Suprapubic skin (tissue), 3 donors: Measurements from ENCODE around the gene POLE.

Experiments
- POLR2AphosphoS5 ChIP-seq, 3 donors: sonication (generic); formaldehyde crosslinking; IDR thresholded peaks; one replicate each; pipeline ENCODE4 v1.6.1; 2017; ENCODE audit warnings: antibody characterized with exemption in 3 of 3
- TF ChIP-seq, protein P1 (sequence below), 2 donors: fragments of 200-600 bp in 1 of 2; fragments of 450-650 bp in 1 of 2; sonication (generic) in 1 of 2; IDR thresholded peaks; one replicate each; pipeline ENCODE4 v1.5.1; 2016 to 2019; ENCODE audit warnings: antibody characterized with exemption in 2 of 2, mild to moderate bottlenecking in 1 of 2, moderate library complexity in 1 of 2

DNA sequence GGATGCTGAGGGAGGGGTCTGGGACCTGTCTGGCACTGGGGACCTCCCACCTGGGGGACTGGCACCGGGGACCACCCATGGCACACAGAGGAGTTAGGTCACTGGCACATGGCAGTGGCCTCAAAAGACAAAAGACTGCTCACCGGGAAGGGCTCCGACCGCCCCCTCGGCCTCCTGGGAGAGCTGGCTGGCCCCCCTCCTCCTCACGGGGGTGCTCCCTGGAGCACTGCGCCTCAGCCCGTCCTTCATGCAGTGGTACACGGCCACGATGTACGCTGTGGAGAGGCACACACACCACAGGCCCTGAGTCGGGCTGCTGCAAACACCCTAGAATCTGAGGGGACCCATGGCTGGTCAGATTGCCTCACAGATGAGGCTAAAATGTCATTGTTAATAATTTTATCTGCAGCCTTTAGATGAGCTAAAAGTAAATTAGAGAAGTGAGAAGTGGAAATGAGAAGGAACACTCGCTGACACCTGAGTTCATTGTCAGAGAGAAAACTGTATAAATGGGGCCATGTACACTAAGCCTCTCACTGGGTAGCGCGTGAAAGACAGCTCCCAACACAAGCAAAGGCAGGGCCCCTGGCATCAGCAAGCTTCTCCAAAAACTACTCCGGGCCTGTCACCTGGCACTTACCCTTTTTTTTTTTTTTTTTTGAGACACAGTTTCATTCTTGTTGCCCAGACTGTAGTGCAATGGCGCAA is 54.5 kb downstream of the POLE start:
- TF ChIP-seq POLR2AphosphoS5 (IDR thresholded peaks at IDR 0.05) = no peak
- TF ChIP-seq, protein P1, sequence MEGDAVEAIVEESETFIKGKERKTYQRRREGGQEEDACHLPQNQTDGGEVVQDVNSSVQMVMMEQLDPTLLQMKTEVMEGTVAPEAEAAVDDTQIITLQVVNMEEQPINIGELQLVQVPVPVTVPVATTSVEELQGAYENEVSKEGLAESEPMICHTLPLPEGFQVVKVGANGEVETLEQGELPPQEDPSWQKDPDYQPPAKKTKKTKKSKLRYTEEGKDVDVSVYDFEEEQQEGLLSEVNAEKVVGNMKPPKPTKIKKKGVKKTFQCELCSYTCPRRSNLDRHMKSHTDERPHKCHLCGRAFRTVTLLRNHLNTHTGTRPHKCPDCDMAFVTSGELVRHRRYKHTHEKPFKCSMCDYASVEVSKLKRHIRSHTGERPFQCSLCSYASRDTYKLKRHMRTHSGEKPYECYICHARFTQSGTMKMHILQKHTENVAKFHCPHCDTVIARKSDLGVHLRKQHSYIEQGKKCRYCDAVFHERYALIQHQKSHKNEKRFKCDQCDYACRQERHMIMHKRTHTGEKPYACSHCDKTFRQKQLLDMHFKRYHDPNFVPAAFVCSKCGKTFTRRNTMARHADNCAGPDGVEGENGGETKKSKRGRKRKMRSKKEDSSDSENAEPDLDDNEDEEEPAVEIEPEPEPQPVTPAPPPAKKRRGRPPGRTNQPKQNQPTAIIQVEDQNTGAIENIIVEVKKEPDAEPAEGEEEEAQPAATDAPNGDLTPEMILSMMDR (IDR thresholded peaks at IDR 0.05) = no peak
